NCI-H82 treated with DMSO at 0.1 percent for 48 hours (cell line): ENCODE measurements around the gene AGFG1.

ENCODE experiments used
- DNase-seq: peaks from one replicate; lab custom pipeline; 2025; ENCODE audit not compliant: unreplicated experiment; lab: John Stamatoyannopoulos, UW

AGFG1 gene, protein sequence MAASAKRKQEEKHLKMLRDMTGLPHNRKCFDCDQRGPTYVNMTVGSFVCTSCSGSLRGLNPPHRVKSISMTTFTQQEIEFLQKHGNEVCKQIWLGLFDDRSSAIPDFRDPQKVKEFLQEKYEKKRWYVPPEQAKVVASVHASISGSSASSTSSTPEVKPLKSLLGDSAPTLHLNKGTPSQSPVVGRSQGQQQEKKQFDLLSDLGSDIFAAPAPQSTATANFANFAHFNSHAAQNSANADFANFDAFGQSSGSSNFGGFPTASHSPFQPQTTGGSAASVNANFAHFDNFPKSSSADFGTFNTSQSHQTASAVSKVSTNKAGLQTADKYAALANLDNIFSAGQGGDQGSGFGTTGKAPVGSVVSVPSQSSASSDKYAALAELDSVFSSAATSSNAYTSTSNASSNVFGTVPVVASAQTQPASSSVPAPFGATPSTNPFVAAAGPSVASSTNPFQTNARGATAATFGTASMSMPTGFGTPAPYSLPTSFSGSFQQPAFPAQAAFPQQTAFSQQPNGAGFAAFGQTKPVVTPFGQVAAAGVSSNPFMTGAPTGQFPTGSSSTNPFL

GRCh38 chr2:227471924-227472264 lies at the start of gene AGFG1:
TSS of gene AGFG1 (plus strand) at chr2:227472156. CDS start at chr2:227472422, 266 bp downstream.
- DNase-seq: peak; percentile 76

DNA sequence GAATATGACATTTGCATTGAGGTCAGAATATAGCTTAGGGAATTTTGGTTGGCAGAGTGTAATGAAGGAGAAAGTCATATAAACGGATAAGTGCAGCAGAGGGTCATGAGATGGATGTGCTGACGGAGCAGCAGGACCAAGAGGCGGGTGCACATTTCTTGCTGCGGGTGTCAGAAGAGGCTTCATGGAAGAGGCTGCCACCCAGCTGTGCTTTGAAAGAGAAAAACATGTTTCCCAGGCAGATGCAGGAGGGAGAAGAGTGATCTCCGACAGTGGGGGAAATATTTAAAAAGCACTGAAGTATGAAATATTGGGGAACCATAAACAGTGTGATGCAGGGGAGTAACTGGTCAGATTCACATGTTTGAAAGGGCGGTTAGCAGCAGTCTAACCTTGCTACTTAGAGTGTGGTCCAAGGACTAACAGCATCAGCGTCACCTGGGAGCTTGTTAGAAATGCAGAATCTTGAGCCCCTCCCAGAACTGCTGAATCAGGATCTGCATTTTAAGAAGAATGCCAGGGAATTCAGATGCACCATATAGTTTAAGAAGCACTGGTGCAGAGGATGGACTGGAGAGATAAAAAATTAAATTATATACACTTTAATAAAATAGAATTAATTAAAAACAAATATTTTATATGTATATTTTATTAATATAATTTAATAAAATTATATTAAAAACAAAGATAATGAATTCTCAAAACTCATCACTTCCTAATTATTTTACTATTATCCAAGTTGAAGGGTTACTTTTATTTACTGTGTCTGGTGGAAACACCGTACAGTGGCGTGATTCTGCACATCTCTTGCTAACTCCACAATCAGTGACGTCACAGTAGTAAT lies 48.1 kb upstream of the AGFG1 start:
- no peak for DNase-seq

- DNase-seq: no peak
These were observed 43.1 kb upstream of the AGFG1 start for GRCh38 chr2:227428731-227429285.

- no peak for DNase-seq
These were observed 41.3 kb upstream of the AGFG1 start for GRCh38 chr2:227430639-227431038.

DNA sequence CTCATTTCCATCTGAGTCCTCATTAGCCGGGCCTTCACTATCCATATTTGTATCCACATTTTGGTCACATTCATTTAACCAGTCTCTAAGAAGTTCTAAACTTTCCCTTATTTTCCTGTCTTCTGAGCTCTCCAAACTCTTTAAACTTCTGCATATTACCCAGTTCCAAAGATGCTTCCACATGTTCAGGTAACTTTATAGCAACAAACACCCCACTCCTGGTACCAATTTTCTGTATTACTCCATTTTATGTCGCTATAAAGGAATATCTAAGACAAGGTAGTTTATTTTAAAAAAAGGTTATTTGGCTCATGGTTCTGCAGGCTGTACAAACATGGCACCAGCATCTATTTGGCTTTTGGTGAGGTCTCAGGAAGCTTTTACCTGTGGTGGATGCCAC lies 38.8 kb upstream of the AGFG1 start:
- no peak for DNase-seq

- no peak for DNase-seq
These were observed 35.4 kb upstream of the AGFG1 start for GRCh38 chr2:227436436-227437174.

DNA sequence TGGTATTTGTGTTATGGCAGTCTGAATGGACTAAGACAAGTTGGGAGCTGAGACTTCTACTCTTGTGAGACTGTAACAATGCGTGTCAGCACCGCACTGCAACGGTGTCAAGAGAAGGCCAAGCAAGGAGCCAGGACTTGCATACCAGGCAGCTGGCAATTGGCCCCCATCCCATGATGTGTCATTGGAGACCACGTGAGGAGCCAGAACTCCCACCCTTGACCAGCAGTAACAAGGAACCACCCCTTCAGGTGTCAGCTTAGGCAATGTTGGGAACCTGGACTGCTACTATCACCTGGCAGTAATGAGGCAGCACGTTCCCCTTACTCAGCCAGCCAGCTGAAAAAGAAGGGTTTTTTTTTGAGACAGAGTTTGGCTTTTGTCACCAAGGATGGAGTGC lies 32.7 kb upstream of the AGFG1 start:
- no peak for DNase-seq

DNA sequence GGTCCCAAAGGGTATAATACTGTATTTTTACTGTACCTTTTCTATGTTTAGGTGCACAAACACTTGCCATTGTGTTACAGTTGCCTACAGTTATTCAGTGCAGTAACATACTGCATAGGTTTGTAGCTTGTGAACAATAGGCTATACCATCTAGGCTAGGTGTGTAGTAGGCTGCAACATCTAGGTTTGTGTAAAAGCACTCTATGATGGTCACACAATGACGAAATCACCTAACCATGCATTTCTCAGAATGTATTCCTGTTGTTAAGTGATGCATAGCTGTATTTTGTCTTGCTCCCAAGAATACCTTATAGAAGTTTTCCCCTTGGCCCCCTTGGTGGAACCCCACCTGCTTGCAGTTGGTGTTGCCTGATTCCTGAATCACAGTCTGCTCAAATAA lies 29.3 kb upstream of the AGFG1 start:
- DNase-seq: no peak

GRCh38 chr2:227443889-227444568 lies 27.9 kb upstream of the AGFG1 start:
- DNase-seq: no peak

GRCh38 chr2:227447606-227448005 lies 24.4 kb upstream of the AGFG1 start:
- no peak for DNase-seq

GRCh38 chr2:227450311-227450841 lies 21.6 kb upstream of the AGFG1 start:
- DNase-seq: no peak

- no peak for DNase-seq
These were observed 20.9 kb upstream of the AGFG1 start for GRCh38 chr2:227450926-227451654.

DNA sequence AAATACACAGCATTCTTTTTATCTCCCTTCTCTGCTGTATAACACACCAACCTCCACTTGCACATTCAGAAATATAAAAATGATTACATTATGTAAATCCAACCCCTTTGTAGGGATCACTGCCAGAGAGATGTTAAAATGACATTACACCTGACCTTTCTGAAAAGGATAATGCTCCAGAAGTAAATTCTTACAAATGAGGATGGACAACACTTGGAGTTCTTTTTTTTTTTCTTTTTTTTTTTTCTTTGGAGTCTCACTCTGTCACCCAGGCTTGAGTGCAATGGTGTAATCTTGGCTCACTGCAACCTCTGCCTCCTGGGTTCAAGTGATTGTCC lies 20.3 kb upstream of the AGFG1 start:
- DNase-seq: no peak

DNA sequence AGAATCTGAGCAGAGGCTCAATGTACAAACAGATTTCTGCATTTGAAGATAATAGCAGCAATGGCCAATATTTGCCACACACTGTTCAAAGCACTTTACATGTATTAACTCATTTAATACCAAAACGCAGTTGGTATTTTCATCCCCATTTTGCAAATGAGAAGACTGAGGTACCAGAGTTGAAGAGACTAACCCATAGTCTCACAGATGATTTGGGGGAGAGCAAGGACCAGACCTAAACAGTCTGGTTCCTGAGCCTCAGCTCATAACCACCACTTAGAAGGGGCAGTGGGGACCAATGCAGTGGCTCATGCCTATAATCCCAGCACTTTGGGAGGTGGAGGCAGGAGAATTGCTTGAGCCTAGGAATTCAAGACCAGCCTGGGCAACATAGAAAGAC lies 18.1 kb upstream of the AGFG1 start:
- DNase-seq: no peak

DNA sequence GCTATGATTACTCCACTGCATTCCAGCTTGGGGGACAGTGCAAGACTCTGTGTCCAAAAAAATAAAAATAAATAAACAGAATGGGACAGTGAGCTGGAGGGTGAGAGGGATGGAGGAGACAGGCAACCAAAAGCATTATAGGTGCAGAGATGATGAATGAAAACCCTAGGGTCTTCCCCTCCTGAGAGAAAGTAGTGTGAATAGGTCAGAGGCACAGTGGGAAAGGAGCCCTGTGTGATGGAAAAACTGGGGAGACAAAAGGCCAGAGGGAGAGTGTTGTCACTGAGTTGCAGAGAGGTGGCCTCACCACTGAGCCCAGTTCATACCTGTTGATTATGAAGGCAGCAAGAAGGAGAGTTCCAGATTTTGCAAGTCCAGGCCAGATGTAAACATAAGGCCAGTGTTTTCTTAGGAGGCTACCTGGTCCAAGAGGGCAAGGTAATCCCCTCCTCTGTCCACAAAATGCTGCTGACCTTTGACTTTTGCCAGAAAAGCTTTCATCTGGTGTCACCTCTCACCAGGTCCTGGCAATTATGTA lies 17.6 kb upstream of the AGFG1 start:
- no peak for DNase-seq

- no peak for DNase-seq
These were observed 16.8 kb upstream of the AGFG1 start for GRCh38 chr2:227455200-227455599.

DNA sequence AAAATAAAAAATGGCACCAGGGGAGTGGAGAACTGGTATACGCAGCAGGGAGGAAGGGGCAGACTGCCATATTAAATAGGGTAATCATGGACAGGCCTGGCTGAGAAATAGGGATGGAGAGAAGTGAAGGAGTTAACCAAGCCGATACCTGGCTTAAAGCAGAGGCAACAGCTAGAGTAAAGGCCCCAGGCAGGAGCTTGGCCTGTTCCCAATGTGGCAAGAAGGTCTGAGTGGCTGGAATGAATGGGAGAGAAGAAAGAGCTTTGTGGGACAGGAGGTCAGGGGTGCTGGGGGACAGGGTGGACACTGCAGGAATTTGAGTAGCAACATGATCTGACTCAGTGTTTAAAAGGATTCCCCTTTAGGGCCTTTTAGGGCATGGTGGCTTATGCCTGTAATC lies 15.9 kb upstream of the AGFG1 start:
- DNase-seq: no peak

- no peak for DNase-seq
These were observed 15.2 kb upstream of the AGFG1 start for GRCh38 chr2:227456772-227457171.

DNA sequence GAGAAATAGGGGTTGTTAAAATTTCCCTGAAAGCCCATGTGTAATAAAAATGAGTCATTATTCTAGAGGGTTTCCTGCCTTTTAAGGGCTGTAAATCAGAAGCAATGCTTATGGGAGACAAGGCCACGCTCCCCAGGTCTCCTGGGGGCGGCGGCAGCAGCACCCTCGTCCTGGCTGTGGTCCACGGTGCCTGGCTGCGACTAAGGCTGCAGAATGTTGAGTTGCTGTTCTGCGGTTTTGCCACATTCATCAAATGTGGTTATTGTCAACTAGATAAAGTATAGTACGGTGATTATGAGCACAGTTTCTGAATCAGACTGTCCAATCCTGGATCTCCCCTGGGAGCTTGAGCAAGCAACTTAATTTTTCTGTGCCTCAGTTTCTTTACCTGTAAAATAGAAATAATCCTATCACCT lies 11.9 kb upstream of the AGFG1 start:
- DNase-seq: no peak
